Spleen (tissue), 7 donors: ENCODE results near the gene RCSD1.

Source experiments
- CTCF ChIP-seq, 11 experiments: fragments of 200-600 bp in 7 of 11; fragments of 450-650 bp in 4 of 11; sonication (generic) in 4 of 11; IDR thresholded peaks in 8 of 11; conservative IDR thresholded peaks in 3 of 11; 1 replicate in 7 of 11; 2 replicates in 4 of 11; pipeline versions ENCODE4 v1.4.0 to v1.8.0; 2016 to 2021; ENCODE audit warnings: antibody characterized with exemption in 11 of 11, inconsistent platforms in 4 of 11, mild to moderate bottlenecking in 1 of 11
- POLR2A ChIP-seq, 3 donors: fragments of 450-650 bp; IDR thresholded peaks; one replicate each; pipeline ENCODE4 v1.5.1; 2017; ENCODE audit warnings: antibody characterized with exemption in 3 of 3, mild to moderate bottlenecking in 1 of 3
- POLR2AphosphoS5 ChIP-seq, 3 donors: sonication (generic); formaldehyde crosslinking; IDR thresholded peaks; one replicate each; pipeline ENCODE4 v1.5.1; 2017; ENCODE audit warnings: antibody characterized with exemption in 3 of 3
- donor health status: DM: no; HTN: no; CAD: no; lungs with moderate emphysema.
- donor health status: DM: no; HTN: no; CAD: no.
- donor health status: DM: no; HTN: no; CAD: no.

- TF ChIP-seq CTCF (IDR thresholded peaks at IDR 0.05 in 8 of 11, conservative IDR thresholded peaks at IDR 0.05 in 3 of 11) (no peak), POLR2AphosphoS5 (IDR thresholded peaks at IDR 0.05) (no peak), POLR2A (IDR thresholded peaks at IDR 0.05) (no peak)
Observed at GRCh38 chr1:167656657-167657056, 26.6 kb downstream of the RCSD1 start.
